Hindlimb muscle (tissue), 1 donor: ENCODE measurements around the gene VPS25. TPM values are rescaled to one million over a fixed set of nuclear protein-coding genes. Genes with fewer than 3 reads are reported as not detected.
"Not testable (repeated sequence)": the region's sequence is repeated elsewhere in the genome, so short reads cannot be mapped to it uniquely, and the experiment has no call there.

ENCODE experiments used
- DNase-seq: peaks from one replicate; pipeline ENCODE4 v3.0.0-alpha.2; 2013
- polyA plus RNA-seq: library from polyadenylated mRNA; unstranded; fragments of 120-200 nt; gene quantifications from one replicate; pipeline ENCODE4 v1.2.1, GENCODE V29; 2013; ENCODE audit not compliant: insufficient read length

The VPS25 gene
- polyA plus RNA-seq: 30.0 TPM

- peak; percentile 84 for DNase-seq
These were observed at the start of gene VPS25 for GRCh38 chr17:42773290-42774035. Gene VPS25 (plus strand): TSS chr17:42773449. CDS start chr17:42773476, 27 bp downstream.

DNA sequence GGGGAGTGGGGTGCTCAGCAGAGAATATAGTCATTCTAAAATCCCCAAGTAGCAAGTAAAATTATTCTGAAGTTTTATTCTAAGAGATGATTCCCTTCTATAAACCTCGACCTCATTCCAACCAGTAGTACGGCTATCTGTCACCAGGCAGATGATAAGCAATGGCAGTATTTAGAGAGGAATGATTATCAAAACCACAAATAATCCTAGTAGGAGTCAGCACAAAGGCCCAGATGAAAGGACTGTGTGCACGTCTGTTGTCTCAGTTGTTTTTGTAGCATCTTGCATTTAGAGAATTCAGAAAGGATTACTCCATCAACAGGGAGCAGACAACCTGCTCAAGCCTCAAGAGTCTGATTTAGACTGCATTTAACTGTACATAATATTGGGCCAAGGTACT, 49.6 kb upstream of the VPS25 start:
- DNase-seq: no peak

DNA sequence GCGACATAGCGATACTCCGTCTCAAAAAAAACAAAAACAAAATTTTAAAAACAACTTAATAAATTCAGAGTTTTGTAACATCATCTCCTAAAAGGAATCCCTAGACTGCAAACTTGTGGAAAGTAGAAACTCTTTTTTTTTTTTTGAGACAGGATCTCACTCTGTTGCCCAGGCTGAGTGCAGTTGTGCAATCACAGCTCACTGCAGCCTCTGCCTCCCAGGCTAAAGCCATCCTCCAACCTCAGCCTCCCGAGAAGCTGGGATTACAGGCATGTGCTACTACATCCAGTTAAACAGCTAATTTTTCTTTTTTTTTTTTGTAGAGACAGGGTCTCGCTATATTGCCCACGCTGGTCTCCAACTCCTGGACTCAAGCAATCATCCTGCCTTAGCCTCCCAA, 48.1 kb upstream of the VPS25 start:
- no peak for DNase-seq

GRCh38 chr17:42740699-42741098, 32.5 kb upstream of the VPS25 start:
- no peak for DNase-seq

GRCh38 chr17:42742916-42743315, 30.3 kb upstream of the VPS25 start:
- DNase-seq: not testable (repeated sequence)

DNA sequence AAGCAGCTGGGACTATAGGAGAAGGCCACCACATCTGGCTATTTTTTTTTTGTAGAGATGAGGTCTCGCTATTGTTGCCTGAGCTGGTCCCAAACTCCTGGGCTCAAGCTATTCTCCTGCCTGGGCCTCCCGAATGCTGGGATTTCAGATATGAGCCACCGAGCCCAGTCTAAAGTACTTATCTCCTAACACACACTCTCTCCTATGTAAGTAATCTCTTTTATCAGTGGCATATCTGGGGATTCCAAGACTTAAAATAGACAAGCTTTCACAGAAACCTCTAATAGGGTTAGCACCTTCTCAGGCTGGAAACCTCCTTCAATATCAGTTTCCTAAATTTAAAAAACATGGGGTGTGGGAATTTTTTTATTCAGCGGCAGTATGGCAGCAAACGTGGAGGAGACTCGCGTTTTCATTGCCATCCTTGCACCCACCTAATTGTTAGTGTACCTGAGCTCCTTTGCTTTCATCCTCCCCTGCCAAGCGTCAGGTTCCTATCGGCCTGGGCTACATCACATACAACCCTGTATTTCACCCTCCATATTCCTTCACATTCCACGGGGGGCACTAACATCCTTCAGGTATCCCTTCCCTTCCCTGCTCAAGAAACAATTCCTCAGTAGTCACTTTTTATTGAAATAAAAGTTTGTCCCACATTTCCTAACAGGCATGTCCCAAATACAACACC, 29.5 kb upstream of the VPS25 start:
- no peak for DNase-seq

DNA sequence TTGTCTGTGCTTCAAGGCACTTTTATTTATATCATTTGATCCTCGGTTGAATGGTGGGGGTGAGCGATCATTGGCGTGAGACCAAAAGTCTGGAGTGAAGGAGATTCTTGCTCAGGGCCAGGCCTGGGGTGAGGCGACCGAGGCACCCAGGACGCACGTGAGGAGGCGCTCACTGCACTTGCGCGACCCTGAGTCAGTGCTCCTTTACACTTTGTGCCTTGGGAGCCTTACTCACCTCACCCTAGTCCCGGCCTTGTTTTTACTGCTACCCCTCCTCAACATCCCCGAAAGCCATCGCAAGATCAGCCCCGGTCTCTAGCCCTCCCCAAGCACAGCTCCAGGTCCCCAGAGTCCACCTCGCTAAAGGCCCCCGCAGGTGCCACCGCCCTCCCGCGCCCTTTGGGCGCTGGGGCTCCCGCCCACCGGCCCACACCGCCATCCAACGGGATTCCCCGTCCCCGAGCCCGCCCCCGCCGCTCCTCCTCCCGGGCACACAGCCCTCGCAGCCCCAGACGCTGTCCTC, 28.9 kb upstream of the VPS25 start:
- no peak for DNase-seq

GRCh38 chr17:42744806-42745617, 28.2 kb upstream of the VPS25 start, which contains the start of gene EZH1:
Gene EZH1 (minus strand): TSS chr17:42745040. CDS start chr17:42728941, 16,099 bp downstream.
- peak; percentile 94 for DNase-seq

GRCh38 chr17:42748202-42748907, 24.9 kb upstream of the VPS25 start:
- no peak for DNase-seq

DNA sequence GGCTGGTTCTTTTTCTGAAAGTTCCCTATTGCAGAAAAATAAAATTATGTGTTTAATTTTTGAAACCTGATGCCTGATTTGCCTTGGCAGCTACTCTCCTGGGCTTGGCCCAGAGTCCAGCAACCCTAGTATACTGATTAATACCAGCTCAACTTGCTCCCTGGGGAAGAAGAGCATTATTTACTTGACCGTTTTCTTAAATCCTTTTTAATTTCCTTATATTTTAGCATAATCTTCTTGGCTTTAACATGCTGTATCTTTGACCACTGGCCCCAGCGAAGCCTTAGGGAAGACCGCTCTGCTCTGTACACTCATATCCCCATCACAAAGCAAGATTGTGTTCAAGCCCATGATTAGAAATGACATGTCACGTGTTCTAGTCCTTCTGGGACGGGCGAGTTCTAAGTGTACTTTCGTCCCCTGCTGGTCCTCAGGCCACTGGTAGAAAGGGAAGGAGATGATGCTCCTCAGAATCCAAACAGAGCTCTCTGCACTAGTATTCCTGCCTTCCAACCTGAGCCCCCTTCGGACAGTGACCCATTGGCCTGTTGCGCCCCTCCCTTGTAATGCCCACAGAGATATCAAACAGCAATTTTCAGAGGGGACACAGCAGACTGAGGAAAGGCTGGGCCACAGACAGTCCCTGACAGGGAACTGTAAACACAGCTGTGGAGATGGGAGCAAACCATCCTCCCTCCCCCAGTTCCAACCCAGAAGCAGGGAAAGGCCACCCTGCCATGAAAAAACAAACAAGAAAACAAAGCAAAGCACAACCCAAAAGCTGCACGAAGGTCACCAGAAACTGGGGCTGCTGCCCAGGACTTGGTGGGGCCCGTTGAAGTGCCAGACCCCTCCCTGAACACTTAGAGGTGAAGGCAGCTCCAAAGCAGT, 24.1 kb upstream of the VPS25 start:
- no peak for DNase-seq

GRCh38 chr17:42750739-42751344, 22.4 kb upstream of the VPS25 start:
- DNase-seq: no peak

- no peak for DNase-seq
These were observed 21.6 kb upstream of the VPS25 start for GRCh38 chr17:42751628-42752027.

GRCh38 chr17:42754782-42755181, 18.5 kb upstream of the VPS25 start:
- DNase-seq: no peak

GRCh38 chr17:42759982-42760651, 13.1 kb upstream of the VPS25 start:
- no peak for DNase-seq

DNA sequence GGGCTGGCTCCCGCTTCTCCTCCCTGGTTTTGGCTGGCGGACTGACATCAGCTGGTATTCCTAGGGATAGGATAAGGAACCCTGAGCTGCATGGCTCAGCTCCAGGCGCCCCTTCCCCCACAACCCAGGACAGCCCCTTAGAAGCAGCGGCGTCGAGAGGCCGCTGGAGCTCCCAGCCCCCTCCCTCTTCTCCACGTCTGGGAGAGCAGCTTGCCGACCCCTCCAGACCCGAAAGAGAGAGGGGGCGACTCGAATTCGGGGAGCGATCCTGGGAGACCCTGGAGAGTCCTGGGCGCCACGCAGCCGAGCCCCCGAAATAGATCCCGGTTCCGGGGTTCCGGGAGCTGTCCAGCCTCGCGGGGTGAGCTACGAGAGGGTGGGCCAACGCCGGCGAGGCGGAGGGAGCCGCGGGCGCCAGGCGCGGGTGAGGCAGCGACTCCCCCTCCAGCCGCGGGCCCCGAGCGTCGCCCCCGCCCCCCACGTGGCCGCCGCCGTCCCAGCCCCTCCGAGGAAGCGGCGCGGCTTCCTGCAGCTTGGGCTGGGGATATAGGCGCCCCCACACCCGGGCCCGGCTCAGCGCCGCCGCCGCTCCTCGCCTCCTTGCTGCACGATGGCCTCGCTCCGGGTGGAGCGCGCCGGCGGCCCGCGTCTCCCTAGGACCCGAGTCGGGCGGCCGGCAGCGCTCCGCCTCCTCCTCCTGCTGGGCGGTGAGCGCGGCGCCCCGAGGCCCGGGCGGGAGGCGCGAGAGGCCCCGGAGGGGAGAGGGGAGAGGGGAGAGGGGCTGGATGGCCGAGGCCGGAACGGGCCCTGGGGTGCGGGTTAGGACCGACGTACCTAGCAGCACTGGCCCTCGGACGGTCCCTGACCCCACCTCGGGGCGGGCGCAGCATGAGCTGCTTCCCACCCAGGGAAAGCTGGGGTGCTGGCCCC, 12.3 kb upstream of the VPS25 start, which contains the start of gene RAMP2:
TSS of gene RAMP2 (plus strand) at position 576 of the 930 bp plus-strand sequence. CDS start at position 611, 35 bp downstream.
- no peak for DNase-seq

DNA sequence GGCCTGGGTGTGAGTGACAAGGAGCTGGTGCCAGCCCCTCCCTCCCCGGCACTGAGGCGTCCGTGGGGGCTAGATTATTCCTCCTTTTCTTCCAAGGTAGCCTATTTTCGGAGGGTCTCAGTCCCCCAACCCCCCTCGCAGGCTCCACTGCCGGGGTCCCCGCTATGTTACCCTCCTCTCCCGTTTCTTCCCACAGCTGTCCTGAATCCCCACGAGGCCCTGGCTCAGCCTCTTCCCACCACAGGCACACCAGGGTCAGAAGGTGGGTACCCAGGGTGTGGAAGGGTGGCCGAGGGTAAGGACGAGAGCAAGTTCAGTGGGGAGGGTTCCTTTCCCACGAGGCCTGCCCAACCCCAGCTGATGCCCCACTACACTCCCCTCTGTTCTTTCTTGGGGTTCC, 11.6 kb upstream of the VPS25 start:
- DNase-seq: no peak

GRCh38 chr17:42766124-42766523, 7.1 kb upstream of the VPS25 start:
- no peak for DNase-seq

DNA sequence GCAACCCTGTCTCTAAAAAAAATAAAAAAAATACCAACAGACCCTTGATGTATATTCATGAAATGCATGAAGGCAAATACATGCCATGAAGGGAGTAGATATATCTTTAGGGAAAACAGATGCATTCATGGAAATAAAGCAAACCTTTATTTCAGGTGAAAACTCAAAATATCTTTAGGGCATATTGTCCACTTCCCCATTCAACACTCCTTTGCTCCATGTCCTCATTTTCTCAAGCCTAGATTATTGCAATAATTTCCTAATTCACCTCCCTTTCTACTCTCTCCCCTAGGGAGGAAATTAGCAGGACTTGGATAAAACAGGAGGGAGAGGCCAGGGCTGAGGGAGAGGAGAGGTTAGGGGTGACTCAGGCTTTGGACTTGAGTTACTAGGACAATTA, 5.7 kb upstream of the VPS25 start:
- no peak for DNase-seq

- not testable (repeated sequence) for DNase-seq
These were observed 5.2 kb upstream of the VPS25 start for GRCh38 chr17:42768006-42768405.
